CD4-positive, alpha-beta T cell treated with Interleukin-4 for 1 hour (primary cell): ENCODE results near the gene AUTS2.
"Not testable (repeated sequence)": the region's sequence is repeated elsewhere in the genome, so short reads cannot be mapped to it uniquely, and the experiment has no call there.

Experiments
- DNase-seq, 2 donors: peaks; one replicate each; pipeline ENCODE4 v3.0.0-alpha.2; 2020 to 2022

Gene AUTS2

DNA sequence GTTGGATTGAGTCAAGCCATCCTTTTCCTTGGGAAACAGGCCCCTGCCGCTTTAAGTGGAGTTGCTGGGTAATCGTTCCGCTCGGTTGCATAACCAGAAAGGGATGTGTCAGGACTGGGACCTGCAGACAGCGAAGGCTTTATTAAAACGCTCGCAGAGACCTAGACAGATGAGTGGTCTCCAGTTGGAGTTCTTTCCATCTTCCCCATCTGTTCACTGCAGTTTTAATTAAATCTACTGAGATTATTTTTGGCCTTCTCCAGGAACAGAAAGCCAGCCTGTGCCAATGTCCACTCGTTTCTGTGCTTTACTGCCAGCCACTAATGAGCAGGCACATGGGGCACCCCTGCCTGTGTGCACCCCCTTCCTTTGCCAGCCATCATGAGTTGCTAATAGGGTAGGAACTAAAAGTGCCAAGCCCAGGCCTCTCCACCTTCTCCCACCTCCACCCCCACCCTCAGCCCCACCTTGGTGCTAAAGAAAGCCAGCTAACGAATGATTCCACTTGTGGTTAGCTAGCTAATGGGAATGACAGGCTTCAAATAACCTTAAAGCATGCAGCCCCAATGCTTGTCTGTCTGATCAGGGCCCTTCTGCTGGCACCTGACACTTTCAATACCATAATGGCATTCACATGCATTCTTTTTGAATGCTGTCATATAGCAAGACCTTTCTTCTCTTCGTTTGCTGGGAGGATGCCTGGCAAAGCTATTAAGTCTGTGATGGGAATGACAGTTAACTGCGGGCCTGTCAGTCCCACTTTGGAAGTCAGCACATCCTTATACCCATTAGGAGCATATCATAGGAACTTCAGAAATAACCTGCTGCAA, 976.9 kb downstream of the AUTS2 start:
- DNase-seq, result no peak

DNA sequence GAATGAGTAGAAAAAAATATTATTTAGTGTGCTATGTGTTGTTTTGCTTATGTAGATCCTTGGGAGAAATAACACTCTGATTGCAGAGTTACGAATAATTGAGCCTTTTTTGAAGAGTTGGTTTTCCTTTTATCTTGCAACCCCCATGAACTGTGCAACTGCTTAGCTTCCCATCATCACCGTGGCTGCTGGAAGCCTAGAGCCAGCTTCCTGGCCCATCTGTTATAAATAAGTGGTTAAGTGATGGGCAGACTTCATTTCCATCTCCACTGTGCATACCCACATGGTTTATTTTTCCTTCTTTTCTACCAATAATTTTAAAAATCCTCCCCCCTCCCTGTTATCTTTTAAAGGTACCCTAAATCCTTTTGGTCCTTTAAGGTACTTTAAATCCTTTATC, 978.8 kb downstream of the AUTS2 start:
- no peak for DNase-seq

DNA sequence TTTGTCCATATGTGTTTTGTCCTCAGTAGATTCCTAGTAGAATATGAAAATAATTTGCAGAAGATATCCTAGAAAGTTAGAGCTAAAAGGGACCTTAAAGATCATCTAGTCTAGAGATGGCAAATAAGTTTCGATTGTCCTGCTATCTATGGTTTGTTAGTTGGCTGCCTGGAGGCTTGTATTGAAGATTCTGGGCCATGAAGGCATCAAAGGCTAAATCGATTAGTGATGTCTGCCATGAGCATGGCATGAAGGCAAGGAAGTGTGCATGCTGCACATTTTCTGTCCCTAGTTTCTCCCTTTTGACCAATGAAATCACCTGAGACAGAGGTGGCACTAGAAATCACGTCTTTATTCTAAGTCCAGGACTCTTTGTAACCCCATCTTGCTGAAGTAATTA, 979.9 kb downstream of the AUTS2 start:
- no peak for DNase-seq

DNA sequence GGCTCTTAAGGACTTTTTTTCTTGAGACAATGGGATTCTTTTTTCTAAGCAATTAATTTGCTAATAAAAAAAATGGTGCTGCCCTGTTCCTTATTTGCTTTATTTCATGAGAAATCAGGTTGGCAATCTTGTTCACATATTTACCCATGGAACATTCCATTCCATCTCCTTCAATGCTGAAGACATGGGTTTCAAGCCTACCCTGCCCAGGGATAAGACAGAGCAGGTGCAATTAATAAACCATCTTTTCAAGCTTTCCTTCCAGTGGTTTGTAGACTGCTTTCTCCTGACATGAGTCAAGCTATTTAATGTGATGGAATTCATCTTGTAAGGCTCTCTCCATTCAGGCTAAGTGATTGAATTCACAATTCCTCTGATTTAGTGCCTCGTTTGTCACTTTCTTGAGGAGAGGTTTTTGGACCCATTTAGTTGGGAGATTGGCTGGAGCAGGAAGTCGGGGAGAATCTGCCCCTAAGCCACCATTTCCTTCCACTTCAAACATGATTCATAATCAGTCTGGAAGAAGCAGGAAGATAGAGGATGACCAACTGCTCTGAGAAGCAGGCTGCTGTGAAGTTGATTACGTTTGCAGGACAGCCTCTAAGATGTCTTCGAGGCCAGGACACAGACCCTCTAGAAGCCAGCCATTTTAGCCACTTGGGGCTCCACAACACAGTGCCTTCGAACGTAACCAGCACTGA, 981.3 kb downstream of the AUTS2 start:
- DNase-seq, result no peak

DNA sequence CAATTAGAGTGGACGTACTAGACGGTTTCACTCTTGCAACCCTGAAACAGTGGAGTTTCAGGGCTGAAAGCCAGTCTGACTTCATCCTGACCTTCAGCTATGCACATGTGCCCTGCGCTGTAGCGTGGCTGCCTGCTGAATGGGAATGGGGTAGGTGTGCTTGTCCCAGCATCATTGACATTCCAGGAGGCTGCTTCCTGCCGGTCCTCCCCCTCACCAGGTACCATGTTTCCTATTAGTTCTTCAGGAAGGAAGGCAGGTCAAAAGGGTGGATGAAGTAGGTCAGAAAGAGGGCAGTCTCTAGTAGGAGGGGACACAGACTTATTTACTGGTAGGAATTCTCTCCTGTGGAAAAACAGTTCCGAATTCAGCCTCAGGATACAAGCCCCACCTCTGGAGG, 981.9 kb downstream of the AUTS2 start:
- DNase-seq, result no peak

DNA sequence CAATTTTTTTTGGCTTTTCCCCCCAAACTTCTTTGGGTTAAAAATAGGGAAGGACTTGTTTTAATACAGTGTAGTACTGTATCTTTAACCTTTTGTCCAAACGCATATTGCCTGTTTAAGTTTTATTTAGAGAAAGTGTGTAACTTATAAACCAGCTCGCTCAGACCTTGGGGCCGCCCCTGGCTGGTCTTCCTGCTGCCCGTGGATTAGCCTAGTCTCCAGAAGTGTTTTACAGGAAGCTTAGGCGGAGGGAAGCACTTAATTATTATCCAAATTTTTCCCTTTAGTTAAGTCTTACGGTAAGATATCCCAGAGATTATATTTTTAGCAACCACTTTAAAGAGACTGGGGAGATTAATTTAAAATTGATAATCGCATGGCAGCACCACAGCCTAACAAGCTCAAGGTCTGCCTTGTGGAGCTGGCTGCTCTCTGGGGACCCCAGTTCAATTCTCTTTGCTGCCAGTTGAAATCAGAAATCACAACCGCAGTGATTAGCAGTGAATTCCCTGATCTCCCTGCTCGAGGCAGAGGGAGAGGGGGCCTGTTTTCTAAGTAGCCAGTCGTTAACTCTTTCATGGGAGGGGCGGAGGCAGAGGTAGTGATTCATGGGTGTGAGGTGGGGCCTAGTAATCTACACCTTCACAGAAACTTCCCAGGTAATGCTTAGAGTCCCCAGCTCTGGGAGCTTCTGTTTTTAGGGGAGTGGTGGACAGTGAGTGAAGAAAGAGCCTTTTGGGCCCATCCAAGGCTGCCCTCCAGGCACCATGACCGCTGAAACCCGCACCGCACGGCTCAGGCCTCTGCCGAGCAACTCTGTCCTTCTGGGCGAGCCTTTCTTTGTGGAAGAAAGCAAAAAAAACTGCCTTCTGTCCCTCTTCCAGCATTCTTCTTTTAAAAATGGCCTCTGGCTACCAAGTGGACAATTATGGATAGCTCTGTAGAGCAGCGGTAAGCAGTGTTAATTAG, 984.9 kb downstream of the AUTS2 start:
- DNase-seq, result no peak

DNA sequence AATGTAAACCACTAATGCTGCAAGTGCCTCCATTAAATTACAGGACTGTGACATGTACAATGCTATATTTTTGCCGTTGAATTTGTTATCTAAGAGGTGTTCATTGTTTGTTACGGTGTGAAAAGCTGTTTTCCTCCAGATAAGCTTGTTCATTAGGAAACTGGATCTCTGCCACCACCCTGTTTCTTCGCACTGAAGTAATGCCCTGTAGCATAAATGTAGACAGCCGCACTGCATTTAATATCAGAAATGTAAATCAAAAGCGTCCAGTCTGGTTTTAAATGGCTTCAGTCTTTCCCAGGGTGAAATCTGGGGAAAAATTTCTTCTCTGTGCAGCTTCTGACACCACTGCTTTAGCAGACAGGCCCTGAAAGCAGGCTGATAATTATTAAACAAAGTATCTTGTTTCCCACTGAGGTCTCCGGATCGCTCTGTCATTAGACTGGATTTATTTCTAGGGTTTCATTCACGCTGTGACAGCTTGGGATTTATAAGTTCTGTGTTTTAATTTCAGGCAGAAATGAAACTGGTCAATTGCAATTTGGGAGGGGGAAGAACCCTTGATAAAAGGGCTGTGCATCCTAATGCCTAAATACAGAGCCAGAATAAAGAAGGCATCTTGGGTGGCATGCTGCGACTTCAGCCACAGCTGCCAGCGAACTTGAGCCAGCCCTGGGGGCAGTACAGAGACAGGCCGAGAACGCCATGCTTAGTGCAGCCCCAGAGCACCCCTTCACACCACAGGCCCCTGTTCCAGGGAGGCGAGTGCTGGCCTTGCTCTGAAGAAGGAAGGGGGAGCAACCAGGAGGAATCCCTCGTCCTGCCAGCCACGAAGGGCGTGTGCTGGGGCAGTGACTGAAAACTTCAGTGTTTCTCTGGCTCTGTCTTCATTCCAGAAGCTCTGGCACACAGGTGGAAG, 985.9 kb downstream of the AUTS2 start:
- no peak for DNase-seq

DNA sequence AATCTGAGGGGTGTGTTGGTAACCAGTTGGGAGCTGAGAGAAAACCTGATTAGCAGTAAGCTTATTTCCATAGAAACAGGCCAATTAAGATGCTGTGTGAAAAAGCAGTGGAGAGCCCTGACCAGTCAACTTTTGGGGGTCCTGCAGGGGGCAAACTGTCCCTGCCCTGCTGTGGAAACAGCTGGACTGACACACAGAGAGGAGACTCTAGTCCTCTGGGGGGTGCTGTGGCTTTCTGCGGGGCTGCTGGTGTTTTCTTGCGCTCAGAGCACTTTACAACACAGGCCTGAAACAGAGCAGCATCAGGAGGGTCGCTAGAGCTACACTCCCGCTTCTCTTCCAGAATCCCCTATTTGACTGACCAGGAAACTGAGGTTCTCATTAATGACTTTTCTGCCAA, 986.8 kb downstream of the AUTS2 start:
- DNase-seq, result no peak

DNA sequence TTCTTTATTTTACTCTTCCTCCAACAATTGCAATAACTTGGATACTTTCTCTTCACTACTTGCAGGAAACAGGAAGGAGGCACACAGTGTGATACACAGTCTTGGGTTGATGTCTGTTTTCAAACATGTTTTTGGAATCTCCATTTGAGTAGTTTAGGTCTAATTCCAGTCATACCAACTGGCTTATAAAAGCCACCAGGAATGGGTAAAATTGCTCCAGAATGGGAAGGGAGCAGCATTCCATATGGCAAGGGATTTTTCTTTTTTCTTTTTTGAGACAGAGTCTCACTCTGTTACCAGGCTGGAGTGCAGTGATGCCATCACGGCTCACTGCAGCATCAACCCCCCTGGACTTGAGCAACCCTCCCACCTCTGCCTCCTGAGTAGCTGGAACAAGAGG, 988.5 kb downstream of the AUTS2 start:
- DNase-seq, result no peak

DNA sequence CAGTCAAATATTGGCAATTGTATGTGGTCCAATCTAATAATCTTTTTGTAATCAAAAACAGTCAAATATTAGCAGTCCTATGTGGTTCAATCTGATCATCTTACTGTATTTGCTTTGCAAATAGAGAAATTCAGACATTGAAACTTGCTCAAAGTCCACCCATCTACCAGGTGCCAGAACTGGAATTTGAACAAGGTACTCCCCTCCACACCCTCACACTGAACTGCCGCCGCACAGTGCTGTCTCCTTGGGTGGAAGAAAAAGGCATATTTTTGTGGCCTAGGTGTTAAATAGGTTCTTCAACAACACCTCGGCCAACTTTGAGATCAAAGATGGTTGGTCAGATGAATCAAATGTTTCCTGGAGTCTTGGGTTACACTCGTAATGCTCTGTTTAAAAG, 989.5 kb downstream of the AUTS2 start:
- DNase-seq, result no peak

DNA sequence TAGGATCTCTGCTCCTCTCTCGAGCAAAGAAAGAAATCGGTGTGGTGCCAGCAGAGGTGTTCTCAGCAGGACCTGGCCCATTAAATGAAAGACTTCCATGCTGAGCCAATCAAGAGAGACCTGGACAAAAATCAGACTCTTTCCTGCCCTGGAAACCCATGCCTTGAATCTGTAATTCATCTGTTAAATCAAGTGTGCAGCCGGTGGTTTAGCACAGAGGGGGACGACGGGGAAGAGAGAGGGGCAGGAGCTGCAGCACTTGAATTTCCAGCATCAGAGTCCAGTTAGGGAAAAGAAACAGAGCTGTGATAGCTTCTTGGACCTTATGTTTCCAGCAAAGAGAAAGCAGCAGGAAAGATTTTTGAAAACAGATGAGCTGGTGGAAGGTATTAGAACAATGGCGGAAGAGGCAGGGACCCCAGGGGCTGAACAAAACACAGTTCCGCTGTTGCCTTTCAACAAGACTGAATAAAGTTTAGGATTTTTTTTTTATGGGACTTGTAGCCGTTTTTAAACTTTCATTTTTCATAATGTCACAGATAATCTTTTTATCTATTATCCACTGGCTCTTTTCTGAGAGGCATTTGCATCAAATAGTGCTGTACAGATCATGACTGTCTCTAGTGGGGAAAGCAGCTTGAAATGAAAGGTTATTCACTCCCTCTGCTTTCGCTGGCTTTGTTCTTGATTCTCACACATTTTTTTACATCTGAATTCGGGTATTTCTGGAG, 990.1 kb downstream of the AUTS2 start:
- no peak for DNase-seq

DNA sequence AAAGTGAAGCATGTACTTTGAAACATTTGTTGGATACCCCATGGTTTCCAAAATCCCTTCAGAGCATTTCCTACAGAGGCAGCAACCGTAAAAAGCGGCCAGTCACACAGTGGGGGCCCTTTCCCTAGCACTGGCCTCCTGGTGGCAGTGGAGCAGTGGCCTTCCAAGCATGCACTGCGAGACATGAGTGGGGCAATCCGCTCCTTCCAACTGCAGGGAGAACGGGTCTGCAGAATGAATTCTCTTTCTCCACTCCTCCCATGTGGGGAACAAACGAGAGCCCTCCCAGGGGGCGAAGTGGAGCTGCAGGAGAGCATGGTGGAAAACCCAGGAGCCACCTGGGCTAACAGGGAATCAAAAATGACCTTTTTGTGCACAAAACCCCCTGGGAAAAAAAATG, 990.7 kb downstream of the AUTS2 start:
- no peak for DNase-seq

DNA sequence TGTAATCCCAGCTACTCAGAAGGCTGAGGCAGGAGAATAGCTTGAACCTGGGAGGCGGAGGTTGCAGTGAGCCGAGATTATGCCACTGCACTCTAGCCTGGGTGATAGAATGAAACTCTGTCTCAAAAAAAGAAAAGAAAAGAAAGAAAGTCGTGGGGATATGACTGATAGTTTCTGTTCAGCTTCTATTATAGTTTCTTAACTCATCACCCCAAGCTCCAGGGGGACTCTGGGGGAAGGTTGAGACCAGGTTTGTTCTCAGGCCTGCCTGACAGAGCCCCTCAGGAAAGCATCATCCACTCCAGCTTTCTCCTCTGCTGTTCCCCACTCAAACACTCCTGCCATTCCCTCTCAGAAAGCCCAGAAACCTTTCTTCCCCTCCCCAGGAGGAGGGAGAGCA, 991.3 kb downstream of the AUTS2 start:
- no peak for DNase-seq

DNA sequence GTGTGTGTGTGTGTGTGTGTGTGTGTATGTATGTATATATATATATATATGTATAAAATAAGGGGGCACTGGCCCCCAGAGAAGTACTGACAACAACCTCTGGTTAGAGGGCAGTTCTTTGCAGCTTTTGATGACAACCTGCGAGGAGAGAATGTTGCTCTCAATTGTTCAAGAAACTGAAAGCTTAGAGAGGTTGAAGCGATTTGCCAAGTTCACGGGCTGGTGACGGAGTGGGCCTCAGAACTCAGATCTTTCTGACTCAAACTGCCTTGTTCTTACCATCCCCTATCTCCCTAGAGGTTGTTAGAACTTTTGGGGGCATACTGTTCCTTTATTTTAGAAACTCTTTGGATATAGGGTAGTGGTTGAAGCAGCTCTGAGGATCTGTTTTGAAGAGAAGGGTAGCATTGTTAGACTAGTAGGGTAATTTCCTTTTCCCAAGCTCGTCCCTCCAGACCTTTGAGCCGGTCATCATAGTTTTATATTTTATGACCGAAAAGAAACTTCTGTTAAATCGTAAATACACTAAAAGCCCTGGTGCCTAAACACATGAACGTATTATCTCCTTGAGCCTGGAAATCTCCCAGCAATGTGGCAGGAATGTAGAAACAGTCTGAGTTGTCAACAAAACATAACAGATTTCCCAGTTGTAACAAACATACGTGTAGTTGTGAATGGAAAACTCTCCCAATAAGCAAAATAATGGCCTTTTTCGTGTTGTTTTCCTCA, 992.0 kb downstream of the AUTS2 start:
- no peak for DNase-seq

DNA sequence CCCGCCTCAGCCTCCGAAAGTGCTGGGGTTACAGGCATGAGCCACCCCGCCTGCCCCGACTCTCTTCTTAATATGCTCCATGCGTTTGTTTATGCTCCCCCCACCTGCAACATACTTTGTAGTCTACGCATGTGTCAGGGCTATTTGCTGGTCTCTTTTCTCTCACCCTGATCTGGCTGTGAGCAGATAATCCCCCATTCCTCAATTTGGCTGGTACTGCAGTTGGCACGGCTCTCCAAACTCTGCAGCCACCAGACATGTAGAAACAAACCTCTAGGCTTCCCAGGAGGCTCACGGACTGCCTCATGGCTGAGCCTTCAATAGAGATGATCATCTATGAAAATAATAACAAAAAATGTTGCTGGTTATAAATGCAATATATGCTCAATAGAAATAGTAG, 993.4 kb downstream of the AUTS2 start:
- no peak for DNase-seq

DNA sequence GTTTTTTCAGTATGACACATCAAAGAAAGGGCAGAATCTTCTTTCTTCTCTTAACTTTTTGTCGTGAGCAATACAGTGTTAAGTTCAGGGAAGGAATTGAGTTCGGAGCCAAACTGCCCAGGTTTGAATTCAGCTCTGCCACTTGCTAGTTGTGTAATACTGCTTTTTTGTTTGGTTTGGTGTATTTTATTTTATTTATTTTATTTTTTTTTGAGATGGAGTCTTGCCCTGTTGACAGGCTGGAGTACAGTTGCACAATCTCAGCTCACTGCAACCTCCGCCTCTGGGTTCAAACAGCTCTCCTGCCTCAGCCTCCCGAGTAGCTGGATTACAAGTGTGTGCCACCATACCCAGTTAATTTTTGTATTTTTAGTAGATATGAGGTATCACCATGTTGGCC, 993.9 kb downstream of the AUTS2 start:
- DNase-seq, result no peak

DNA sequence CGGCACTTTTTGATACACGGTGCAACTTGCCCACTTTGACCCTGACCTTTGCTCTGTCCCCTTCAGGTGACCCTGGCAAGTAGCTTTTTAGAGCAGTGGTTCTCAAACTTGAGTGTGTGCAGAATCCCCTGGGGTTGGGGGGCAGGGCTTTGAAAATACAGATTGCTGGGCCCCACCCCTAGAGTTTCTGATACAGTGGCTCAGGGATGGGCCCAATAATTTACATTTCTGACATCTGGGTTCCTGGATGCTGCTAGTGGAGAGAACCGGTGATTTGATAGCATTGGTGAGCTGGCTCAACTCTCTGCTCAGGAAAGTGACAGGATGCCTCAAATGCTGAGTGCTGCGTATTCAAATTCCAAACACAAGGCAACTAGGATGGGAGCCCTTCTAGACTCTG, 995.9 kb downstream of the AUTS2 start:
- DNase-seq, result no peak

DNA sequence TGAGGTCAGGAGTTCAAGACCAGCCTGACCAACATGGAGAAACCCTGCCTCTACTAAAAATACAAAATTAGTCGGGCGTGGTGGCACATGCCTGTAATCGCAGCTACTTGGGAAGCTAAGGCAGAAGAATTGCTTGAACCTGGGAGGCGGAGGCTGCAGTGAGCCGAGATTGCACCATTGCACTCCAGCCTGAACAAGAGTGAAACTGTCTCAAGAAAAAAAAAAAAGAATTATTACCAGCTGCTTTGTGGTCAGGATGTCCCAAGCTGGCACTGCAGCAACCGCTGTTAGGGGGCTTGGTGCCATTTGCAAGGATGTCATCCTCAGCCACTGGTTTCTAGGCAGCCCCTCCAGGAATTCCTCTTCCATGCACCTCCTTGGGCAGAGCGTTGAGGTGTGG, 996.6 kb downstream of the AUTS2 start:
- DNase-seq, result not testable (repeated sequence)

DNA sequence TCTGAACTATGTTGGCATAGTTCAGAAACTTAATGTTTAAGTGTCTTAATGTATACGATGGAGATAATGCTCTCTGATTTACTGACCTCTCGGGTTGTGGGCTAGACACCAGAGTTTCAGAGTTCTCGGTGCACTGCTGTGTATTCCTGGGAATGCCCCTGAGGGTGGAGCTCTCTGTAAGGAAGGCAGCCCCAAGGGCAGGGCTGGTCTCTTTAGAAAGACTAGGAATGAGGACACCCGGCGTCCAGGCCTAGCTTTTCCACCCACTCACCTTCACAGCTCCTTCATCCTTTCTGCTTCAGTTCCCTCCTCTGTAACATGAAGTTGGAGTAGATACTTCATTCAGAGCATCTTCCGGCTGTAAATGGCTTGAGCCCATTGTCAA, 997.1 kb downstream of the AUTS2 start:
- no peak for DNase-seq

DNA sequence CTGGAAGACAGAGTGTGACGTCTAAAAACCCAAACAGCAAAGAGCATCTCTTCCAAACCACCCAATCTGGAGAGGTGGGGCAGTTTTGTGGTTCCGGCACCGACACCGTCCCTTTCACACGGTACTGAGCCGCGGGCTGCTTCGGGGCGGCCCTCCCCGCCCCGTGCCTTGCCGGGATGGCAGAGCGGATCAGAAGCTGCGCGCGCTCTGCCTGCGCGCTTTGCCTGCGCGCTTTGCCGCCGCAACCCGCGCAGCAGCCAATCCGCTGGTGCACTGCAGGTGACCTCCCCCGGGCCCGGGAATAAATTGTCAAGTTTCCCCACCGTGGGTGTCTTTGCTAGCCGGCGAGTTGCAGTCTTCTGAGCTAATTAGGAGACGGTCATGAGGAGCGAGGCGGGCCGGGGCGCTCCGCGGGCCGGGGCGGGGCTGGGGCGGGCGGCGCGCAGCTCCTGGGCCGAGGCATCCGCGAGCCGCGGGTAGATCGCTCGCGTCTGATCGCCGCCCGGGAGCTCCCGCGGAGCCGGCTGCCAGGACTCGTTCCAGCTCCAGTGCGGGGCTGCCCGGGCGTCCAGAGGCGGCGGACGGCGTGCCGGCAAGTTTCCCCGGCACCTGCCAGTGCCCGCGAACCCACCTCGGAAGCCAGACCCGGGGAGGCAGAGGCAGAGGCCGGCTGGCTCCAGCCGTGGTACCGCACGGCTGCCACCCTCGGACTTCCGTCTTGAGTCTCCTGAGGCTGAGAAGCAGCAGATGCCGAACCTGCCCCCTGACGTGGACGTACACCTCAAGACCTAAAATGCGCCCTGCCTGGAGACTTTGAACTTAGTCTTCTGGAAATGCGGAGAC, 997.7 kb downstream of the AUTS2 start:
- no peak for DNase-seq
